ENCODE measurements around the gene MYMX. TPM values are rescaled to one million over a fixed set of nuclear protein-coding genes. Genes with fewer than 3 reads are reported as not detected.

MYMX gene
- total and polyA plus RNA-seq, 2 of the 13 experiments (the other 11 are each of a cell fraction or from before 2014, with no cell fraction given), result not detected

GRCh38 chr6:44221291-44221960, 4.7 kb downstream of the MYMX start (continued):
- TF ChIP-seq KLF11 (CRISPR knock-in tag; IDR thresholded peaks at IDR 0.05) (0 out of 2 replicates have a peak, but pooled peaks have one; percentile 48), ZNF563 (CRISPR knock-in tag; IDR thresholded peaks at IDR 0.05) (no peak), SRSF4 (IDR thresholded peaks at IDR 0.05; ENCODE audit: low read depth, low read length, poor library complexity, severe bottlenecking) (no peak), JDP2 (CRISPR knock-in tag; IDR thresholded peaks at IDR 0.05; ENCODE audit: borderline replicate concordance) (no peak), DNMT3B (CRISPR knock-in tag; conservative IDR thresholded peaks at IDR 0.05) (peak; percentile 74; the same call in 1 of the 2 replicates), ONECUT2 (CRISPR knock-in tag; IDR thresholded peaks at IDR 0.05) (no peak), YEATS2 (CRISPR knock-in tag; IDR thresholded peaks at IDR 0.05; ENCODE audit: borderline replicate concordance) (peak; percentile 64; the same call in 1 of the 2 replicates), ZNF775 (CRISPR knock-in tag; IDR thresholded peaks at IDR 0.05; ENCODE audit: borderline replicate concordance) (no peak), ZNF577 (CRISPR knock-in tag; IDR thresholded peaks at IDR 0.05; ENCODE audit: borderline replicate concordance, low read depth) (no peak), ZNF205 (CRISPR knock-in tag; IDR thresholded peaks at IDR 0.05) (no peak), ZNF263 (CRISPR knock-in tag; IDR thresholded peaks at IDR 0.05) (no peak), ZNF747 (CRISPR knock-in tag; IDR thresholded peaks at IDR 0.05; ENCODE audit: borderline replicate concordance) (peak; percentile 39; the same call in 1 of the 2 replicates), TFE3 (CRISPR knock-in tag; IDR thresholded peaks at IDR 0.05) (peak; percentile 73; the same call in 1 of the 2 replicates), ZNF737 (CRISPR knock-in tag; IDR thresholded peaks at IDR 0.05; ENCODE audit: borderline replicate concordance) (no peak), KLF6 (CRISPR knock-in tag; IDR thresholded peaks at IDR 0.05) (peak; percentile 48; the same call in 1 of the 2 replicates), SATB2 (CRISPR knock-in tag; IDR thresholded peaks at IDR 0.05) (no peak), ZNF354B (CRISPR knock-in tag; IDR thresholded peaks at IDR 0.05) (no peak; the same call in 1 of the 2 replicates), FOXK2 (IDR thresholded peaks at IDR 0.05) (no peak), MED8 (CRISPR knock-in tag; IDR thresholded peaks at IDR 0.05; ENCODE audit: insufficient replicate concordance) (no peak), PHF20 (CRISPR knock-in tag; IDR thresholded peaks at IDR 0.05) (no peak), HNRNPK (IDR thresholded peaks at IDR 0.05; ENCODE audit: low read depth, low read length, poor library complexity, severe bottlenecking) (no peak), ZNF101 (CRISPR knock-in tag; IDR thresholded peaks at IDR 0.05; ENCODE audit: borderline replicate concordance, low read depth) (no peak), SCMH1 (CRISPR knock-in tag; IDR thresholded peaks at IDR 0.05; ENCODE audit: borderline replicate concordance) (no peak)
- TF ChIP-seq, protein P1, sequence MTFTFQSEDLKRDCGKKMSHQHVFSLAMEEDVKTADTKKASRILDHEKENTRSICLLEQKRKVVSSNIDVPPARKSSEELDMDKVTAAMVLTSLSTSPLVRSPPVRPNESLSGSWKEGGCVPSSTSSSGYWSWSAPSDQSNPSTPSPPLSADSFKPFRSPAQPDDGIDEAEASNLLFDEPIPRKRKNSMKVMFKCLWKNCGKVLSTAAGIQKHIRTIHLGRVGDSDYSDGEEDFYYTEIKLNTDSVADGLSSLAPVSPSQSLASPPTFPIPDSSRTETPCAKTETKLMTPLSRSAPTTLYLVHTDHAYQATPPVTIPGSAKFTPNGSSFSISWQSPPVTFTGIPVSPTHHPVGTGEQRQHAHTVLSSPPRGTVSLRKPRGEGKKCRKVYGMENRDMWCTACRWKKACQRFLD (CRISPR knock-in tag; IDR thresholded peaks at IDR 0.05; ENCODE audit: borderline replicate concordance), result no peak
- TF ChIP-seq, protein P2, sequence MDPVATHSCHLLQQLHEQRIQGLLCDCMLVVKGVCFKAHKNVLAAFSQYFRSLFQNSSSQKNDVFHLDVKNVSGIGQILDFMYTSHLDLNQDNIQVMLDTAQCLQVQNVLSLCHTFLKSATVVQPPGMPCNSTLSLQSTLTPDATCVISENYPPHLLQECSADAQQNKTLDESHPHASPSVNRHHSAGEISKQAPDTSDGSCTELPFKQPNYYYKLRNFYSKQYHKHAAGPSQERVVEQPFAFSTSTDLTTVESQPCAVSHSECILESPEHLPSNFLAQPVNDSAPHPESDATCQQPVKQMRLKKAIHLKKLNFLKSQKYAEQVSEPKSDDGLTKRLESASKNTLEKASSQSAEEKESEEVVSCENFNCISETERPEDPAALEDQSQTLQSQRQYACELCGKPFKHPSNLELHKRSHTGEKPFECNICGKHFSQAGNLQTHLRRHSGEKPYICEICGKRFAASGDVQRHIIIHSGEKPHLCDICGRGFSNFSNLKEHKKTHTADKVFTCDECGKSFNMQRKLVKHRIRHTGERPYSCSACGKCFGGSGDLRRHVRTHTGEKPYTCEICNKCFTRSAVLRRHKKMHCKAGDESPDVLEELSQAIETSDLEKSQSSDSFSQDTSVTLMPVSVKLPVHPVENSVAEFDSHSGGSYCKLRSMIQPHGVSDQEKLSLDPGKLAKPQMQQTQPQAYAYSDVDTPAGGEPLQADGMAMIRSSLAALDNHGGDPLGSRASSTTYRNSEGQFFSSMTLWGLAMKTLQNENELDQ (CRISPR knock-in tag; IDR thresholded peaks at IDR 0.05; ENCODE audit: borderline replicate concordance), result no peak
